NCI-H2107 (cell line): ENCODE results near the gene RPS6KC1.

Experiments
- DNase-seq: peaks from one replicate; lab custom pipeline; 2025; lab: John Stamatoyannopoulos, UW

The RPS6KC1 gene

GRCh38 chr1:213231795-213232231 is 180.8 kb downstream of the RPS6KC1 start:
- no peak for DNase-seq

- no peak for DNase-seq
Observed at GRCh38 chr1:213242883-213243282, 191.8 kb downstream of the RPS6KC1 start.

GRCh38 chr1:213244664-213245091 is 193.6 kb downstream of the RPS6KC1 start:
- DNase-seq, result peak; percentile 54

DNA sequence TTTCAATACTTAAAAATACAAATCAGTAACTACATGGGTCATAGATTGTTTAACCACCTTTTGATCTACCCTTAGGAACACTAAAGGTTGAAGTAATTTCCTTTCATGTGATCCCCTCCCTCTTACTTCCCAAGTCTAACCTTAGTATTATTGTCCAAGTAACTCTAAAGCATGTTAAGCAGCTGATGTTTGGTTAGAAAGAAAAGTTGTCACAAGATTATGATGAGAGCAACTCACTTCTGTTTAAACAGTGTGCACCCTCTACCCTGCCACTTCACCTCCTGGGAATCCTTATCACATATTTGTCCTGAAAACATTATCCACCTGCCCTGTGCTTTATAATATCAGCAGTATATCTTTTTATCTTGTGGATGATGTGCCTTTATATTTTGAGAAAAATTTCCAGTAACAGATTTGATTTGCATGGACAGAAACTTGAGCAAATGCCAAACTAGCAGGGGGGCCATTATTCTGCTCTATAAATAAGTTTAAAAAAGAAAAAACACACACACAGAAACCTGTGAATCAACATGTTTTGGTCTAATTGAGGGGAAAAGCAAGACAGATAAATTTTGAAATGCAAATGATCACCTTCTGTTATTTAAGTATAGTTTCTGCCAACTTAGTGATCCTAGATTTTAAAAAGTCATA is 194.3 kb downstream of the RPS6KC1 start:
- DNase-seq, result no peak

DNA sequence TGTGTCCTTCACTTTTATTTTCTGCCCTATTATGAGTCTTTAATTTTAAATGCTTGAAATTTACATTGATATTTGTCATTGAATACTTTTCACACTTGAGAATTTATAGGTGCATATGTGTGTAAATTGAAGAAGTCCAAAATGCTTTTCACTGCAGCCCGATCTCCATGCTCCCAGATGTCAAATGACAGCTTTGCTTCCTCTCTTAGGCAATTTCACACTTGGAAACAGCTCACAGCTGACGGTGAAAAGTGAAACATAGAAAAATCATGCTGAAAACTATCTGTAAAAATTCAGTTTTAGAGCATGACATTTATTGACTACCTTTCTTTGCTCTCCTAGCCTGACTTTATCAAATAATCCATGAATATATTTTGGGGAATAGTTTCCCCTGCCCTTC is 196.0 kb downstream of the RPS6KC1 start:
- DNase-seq, result no peak

- DNase-seq, result no peak
Observed at GRCh38 chr1:213249395-213249794, 198.4 kb downstream of the RPS6KC1 start.

GRCh38 chr1:213250041-213250440 is 199.0 kb downstream of the RPS6KC1 start:
- no peak for DNase-seq

GRCh38 chr1:213250446-213250845 is 199.4 kb downstream of the RPS6KC1 start:
- DNase-seq, result no peak

DNA sequence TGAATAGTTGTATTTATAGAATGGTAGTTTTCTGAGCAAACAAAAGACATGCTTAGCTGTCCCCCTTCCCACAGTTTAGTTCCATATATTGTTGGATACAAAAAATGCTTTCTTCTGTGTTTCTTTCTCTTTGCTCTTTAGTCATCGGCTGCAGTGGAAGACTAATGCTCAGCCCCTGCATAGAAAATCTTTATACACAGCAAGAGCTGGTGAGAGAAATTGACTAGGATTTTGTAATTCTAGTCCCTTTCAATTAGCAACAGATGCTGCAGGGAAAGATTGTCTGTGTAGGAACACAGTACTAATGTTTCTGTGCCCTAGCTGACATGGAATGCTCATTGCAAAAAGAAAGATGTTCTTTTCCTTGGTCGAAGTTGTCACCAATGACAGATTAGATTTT is 200.9 kb downstream of the RPS6KC1 start:
- DNase-seq, result no peak

DNA sequence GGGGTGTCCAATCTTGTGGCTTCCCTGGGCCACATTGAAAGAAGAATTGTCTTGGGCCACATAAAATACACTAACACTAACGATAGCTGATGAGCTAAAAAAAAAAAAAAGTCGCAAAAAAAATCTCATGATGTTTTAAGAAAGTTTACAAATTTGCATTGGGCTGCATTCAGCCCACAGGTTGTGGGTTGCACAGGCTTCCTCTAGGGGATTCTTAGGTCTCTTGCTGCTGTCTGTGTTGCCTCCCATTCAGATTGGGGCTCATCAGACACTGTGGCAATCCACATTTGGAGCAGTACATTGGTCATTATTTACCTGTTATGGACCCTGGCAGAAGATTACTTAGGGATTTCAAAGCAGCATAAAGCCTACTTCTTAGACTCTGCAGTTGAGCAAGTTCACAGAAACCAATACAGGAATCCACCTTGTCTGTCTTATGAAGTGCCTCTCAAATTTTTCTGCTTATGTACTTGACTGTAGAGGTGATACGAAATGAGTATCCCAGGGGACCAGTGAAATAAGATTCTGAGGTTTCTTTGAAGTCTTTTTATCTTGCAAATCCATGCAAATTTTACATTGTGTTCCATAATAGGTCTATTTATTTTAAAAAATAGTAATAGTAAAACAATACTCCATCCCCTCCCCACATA is 205.5 kb downstream of the RPS6KC1 start:
- no peak for DNase-seq

DNA sequence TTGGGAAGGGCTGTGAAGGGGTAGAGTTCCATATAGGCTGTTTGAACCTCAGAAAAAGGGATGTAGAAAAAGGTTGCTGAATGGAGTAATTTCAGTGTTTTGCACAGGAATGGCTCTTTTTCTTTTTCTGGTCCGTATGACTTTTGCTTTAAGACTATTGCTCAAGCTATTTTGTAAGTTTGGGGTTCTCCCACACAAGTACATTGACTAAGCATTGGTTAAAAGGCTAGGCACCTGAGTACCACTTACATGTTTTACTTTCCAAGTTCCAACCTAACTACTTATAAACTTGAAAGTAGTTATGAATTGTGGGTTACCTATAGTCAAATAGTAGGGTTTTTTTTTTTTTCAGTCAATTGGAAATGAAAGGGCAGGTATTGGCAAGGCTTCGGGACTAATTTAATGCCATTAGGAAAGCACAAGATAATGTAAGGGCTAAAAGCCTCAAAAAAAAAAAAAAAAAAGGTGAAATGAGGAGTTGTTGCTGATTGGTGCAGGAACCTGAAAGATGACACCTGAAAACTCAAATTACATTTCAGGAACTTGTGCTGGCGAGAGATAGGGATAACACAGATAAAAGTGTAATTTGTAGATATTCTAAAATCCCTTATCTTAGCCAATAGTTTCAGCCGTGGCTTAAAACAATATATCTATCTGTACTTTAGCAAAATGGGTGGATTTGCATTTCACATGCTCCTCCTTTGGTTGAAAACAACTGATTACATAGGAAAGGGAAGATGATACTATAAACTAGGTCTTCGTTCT is 209.5 kb downstream of the RPS6KC1 start:
- no peak for DNase-seq

DNA sequence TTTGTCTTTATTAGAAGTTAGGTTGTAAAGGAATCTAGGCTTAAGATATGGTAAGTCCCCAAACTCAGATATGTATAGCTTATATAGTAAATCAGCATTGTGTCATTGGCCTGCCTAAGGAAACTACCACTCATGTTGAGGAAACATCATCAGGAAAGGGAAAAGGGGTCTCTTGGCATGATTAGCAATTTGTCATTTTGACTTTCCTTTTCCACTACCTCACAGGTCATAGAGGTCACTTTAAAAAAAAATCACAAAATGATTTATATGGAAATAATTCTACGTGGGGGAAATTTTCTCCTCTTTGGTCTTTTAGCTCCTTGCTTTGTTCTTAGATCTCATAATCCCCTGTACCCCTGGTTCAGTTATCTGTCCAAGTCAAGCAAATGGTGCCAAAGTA is 213.5 kb downstream of the RPS6KC1 start:
- no peak for DNase-seq

DNA sequence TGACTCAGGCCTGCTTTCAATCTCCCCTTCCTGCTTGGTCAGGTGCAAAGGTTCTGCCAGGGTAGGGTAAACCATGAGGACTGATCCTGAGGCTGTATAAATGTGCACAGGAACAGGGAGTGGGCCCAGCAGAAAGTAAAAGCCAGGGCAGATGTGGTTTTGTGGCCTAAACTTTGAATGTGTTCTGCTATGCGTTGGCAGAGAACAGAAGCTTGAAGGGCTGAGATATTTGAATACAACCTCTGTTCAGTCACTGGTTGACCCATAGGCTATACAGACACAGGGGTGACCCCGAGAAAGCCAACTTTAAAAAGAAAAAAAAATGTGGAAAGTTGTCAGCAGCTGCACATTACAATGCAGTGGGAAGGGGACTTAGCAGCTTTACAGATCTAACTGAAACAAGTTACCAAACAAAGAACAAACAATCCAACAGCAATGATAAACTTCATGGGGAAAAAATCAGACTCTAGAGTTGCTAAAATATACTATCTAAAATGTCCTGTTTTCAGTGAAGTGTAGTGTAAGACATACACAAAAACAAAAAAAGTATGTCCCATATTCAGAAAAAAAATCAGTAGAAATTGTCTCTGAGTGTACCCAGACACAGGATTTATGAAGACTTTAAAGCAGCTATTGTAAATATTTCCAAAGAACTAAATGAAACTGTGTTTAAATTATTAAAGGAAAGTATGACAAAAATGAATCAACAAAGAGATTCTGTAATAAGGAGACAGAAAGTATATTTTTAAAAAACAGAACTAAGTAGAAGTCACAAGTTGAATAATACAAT is 216.1 kb downstream of the RPS6KC1 start:
- no peak for DNase-seq

DNA sequence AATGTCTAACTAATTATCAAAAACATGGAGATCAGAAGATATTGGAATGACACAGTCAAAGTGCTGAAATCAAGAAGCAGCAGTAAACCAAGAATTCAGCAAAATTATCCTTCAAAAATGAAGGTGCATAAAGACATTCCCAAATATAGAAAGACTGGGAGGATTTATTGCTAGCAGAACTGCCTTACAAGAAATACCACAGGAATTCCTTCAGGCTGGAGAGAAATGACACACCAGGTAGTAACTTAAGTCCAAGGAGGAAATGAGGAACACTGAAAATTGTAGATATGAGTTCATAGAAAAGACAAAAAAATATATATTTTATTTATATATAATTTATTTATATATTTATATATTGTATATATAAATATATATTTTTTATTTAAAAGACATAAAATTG is 217.2 kb downstream of the RPS6KC1 start:
- no peak for DNase-seq

DNA sequence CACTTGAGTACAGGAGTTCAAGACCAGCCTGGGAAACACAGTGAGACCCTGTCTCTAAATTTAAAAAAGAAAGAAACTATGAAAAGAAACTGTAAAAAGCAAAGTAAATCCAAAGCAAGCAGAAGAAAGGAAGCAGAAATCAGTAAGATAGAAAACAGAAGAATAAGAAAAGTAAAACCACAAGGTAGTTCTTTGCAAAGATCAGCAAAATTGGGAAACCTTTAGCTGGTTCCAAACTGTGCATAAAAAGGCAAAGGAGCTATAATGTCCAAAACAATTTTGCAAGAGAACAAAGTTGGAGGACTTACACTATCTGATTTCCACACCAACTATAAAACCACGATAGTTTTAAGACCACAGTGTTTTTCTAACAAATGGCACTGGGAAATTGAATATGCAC is 218.8 kb downstream of the RPS6KC1 start:
- no peak for DNase-seq

GRCh38 chr1:213273546-213273945 is 222.5 kb downstream of the RPS6KC1 start:
- no peak for DNase-seq

GRCh38 chr1:213274140-213274539 is 223.1 kb downstream of the RPS6KC1 start:
- no peak for DNase-seq

DNA sequence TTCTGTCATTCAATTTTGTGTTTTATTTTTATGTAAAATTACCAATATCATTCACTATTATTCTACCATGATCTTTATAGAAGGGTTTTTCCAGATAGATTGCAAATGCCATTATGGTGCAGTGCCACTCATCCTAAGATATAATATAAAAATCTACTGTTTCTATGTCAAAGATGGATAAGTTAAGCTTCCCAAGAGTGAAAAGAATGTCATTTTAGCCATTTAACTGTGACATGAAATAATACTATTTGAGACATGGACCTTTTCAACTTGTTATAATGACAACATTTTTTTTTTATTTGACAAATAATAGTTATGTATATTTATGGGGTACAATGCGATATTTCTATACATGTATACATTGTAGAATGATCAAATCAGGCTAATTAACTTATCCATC is 224.3 kb downstream of the RPS6KC1 start:
- DNase-seq, result no peak

GRCh38 chr1:213276236-213276635 is 225.2 kb downstream of the RPS6KC1 start:
- DNase-seq, result no peak

DNA sequence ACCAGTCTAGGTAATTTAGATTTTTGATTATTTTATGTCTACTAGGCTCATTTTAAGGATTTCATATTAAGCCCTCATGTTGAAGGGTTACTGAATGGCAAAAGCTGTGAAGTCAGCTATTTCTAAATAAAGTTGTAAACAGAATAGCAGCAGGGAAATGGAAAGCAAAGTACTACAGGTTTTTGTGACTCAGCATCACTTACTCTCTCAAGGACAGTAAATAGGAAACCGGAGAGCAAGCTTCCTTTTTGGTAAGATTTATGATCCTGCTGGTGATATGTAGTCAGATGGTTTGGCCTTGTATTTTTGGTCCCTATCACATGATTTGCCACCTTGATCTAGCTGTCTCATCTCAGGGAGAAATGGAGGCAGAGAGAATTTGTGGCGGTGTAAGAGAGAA is 226.0 kb downstream of the RPS6KC1 start:
- DNase-seq, result no peak

- DNase-seq, result no peak
Observed at GRCh38 chr1:213279410-213279809, 228.4 kb downstream of the RPS6KC1 start.

- DNase-seq, result no peak
Observed at GRCh38 chr1:213281640-213282301, 230.7 kb downstream of the RPS6KC1 start.
